ENCODE data around the gene MIS12. TPM values are rescaled to one million over a fixed set of nuclear protein-coding genes. Genes with fewer than 3 reads are reported as not detected.

MIS12 gene
- total and polyA plus RNA-seq, 2 of the 13 experiments (the other 11 are each of a cell fraction or from before 2014, with no cell fraction given) = 13.4 to 28.0 TPM

DNA sequence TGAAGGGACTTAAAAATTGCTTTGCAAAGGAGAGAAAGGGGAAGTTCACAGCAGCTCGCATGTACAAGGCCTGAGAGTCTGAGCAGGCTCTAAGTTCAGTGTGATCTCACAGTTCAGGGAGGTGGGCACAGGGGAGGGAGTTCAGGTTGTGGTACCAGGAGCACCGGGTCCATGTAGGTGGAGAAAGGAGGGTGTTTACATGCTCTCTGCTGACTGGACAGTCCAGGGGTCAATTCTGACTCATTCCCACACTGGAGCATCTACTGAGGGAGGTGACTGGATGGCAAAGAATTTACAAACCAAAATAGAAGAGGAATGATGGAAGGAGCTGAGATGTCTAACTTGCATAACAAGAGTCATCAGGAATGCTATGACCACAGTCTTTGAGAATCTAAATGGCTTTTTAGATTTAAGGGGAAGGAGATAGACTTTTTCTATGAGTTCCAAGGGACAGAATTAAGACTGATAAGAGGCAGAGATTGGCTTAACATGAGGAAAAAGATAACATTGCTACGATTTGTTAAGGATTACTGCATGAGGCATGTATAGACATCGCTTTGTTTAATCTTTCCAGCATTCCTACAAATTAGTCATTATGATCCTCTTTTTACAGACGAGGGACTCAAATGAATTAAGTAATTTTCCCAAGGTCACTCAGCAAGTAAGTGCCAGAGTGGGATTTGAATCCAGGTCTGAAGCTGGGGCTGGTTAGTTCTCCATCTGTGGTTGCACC is 29.9 kb downstream of the MIS12 start (continued):
- TF ChIP-seq, protein P1, sequence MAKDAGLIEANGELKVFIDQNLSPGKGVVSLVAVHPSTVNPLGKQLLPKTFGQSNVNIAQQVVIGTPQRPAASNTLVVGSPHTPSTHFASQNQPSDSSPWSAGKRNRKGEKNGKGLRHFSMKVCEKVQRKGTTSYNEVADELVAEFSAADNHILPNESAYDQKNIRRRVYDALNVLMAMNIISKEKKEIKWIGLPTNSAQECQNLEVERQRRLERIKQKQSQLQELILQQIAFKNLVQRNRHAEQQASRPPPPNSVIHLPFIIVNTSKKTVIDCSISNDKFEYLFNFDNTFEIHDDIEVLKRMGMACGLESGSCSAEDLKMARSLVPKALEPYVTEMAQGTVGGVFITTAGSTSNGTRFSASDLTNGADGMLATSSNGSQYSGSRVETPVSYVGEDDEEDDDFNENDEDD (CRISPR knock-in tag; IDR thresholded peaks at IDR 0.05; ENCODE audit: borderline replicate concordance) = peak; percentile 19; the same call in 1 of the 2 replicates
- TF ChIP-seq ZSCAN12 (CRISPR knock-in tag; IDR thresholded peaks at IDR 0.05) (no peak), HOXA3 (CRISPR knock-in tag; IDR thresholded peaks at IDR 0.05) (peak; percentile 51; the same call in 1 of the 2 replicates), ZBTB38 (CRISPR knock-in tag; IDR thresholded peaks at IDR 0.05) (peak; percentile 52; the same call in 1 of the 2 replicates), ZMYM3 (CRISPR knock-in tag; IDR thresholded peaks at IDR 0.05) (peak; percentile 20; the same call in 1 of the 2 replicates), NR3C1 (CRISPR knock-in tag; IDR thresholded peaks at IDR 0.05) (no peak), GATAD1 (CRISPR knock-in tag; IDR thresholded peaks at IDR 0.05) (peak; percentile 57; the same call in 1 of the 2 replicates), MYNN (CRISPR knock-in tag; IDR thresholded peaks at IDR 0.05; ENCODE audit: low read depth) (no peak), SP5 (CRISPR knock-in tag; IDR thresholded peaks at IDR 0.05; ENCODE audit: borderline replicate concordance, low read depth) (peak; percentile 71), ZBTB21 (CRISPR knock-in tag; IDR thresholded peaks at IDR 0.05) (0 out of 2 replicates have a peak, but pooled peaks have one; percentile 17), POLR2AphosphoS5 (IDR thresholded peaks at IDR 0.05; ENCODE audit: low read depth, low read length) (peak; percentile 59), ZNF263 (CRISPR knock-in tag; IDR thresholded peaks at IDR 0.05) (peak; percentile 62; the same call in 1 of the 2 replicates), ZNF234 (CRISPR knock-in tag; conservative IDR thresholded peaks at IDR 0.05) (no peak), ZNF354B (CRISPR knock-in tag; IDR thresholded peaks at IDR 0.05) (no peak), NR2F2 (IDR thresholded peaks at IDR 0.05; ENCODE audit: borderline replicate concordance, low read depth) (0 out of 2 replicates have a peak, but pooled peaks have one; percentile 9), KLF6 (CRISPR knock-in tag; IDR thresholded peaks at IDR 0.05) (no peak), HNF4G (IDR thresholded peaks at IDR 0.05; ENCODE audit: borderline replicate concordance, low read depth, low read length) (peak; percentile 84), HNF4G (CRISPR knock-in tag; IDR thresholded peaks at IDR 0.05; ENCODE audit: borderline replicate concordance, low read depth) (peak; percentile 93; the same call in 1 of the 2 replicates), FOXO1 (CRISPR knock-in tag; IDR thresholded peaks at IDR 0.05) (peak; percentile 97), ELF1 (CRISPR knock-in tag; IDR thresholded peaks at IDR 0.05) (peak; percentile 58), JUND (CRISPR knock-in tag; IDR thresholded peaks at IDR 0.05) (peak; percentile 93), SOX6 (IDR thresholded peaks at IDR 0.05) (no peak), SOX6 (CRISPR knock-in tag; IDR thresholded peaks at IDR 0.05) (peak; percentile 39; the same call in 1 of the 2 replicates), SOX5 (CRISPR knock-in tag; IDR thresholded peaks at IDR 0.05; ENCODE audit: borderline replicate concordance) (peak; percentile 75), HNF4A (CRISPR knock-in tag; IDR thresholded peaks at IDR 0.05) (peak; percentile 93), HNRNPUL1 (IDR thresholded peaks at IDR 0.05; ENCODE audit: low read depth, low read length) (no peak)
- TF ChIP-seq, protein P2, sequence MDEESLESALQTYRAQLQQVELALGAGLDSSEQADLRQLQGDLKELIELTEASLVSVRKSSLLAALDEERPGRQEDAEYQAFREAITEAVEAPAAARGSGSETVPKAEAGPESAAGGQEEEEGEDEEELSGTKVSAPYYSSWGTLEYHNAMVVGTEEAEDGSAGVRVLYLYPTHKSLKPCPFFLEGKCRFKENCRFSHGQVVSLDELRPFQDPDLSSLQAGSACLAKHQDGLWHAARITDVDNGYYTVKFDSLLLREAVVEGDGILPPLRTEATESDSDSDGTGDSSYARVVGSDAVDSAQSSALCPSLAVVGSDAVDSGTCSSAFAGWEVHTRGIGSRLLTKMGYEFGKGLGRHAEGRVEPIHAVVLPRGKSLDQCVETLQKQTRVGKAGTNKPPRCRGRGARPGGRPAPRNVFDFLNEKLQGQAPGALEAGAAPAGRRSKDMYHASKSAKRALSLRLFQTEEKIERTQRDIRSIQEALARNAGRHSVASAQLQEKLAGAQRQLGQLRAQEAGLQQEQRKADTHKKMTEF (CRISPR knock-in tag; IDR thresholded peaks at IDR 0.05) = peak; percentile 64
- TF ChIP-seq, protein P3, sequence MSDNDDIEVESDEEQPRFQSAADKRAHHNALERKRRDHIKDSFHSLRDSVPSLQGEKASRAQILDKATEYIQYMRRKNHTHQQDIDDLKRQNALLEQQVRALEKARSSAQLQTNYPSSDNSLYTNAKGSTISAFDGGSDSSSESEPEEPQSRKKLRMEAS (IDR thresholded peaks at IDR 0.05) = peak; percentile 38; the same call in 1 of the 2 replicates
- TF ChIP-seq, protein P4, sequence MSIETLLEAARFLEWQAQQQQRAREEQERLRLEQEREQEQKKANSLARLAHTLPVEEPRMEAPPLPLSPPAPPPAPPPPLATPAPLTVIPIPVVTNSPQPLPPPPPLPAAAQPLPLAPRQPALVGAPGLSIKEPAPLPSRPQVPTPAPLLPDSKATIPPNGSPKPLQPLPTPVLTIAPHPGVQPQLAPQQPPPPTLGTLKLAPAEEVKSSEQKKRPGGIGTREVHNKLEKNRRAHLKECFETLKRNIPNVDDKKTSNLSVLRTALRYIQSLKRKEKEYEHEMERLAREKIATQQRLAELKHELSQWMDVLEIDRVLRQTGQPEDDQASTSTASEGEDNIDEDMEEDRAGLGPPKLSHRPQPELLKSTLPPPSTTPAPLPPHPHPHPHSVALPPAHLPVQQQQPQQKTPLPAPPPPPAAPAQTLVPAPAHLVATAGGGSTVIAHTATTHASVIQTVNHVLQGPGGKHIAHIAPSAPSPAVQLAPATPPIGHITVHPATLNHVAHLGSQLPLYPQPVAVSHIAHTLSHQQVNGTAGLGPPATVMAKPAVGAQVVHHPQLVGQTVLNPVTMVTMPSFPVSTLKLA (IDR thresholded peaks at IDR 0.05) = peak; percentile 23; the same call in 1 of the 2 replicates

Measured in HepG2 (cell line).